Ishikawa (cell line): ENCODE results near the gene RASIP1.
A peak's percentile ranks its signal among the peaks of the same experiment; 100 is the strongest.

Source experiments
- CREB1 ChIP-seq: IDR thresholded peaks from 2 replicates; pipeline ENCODE4 v1.6.1; 2012; ENCODE audit warnings: low read depth
- EGR1 ChIP-seq: IDR thresholded peaks from 2 replicates; pipeline ENCODE4 v1.6.1; 2012
- EP300 ChIP-seq: IDR thresholded peaks from 2 replicates; pipeline ENCODE4 v1.6.1; 2012; ENCODE audit warnings: borderline replicate concordance
- FOXM1 ChIP-seq: IDR thresholded peaks from 2 replicates; pipeline ENCODE4 v1.6.1; 2012; ENCODE audit warnings: low read depth, borderline replicate concordance
- RAD21 ChIP-seq: IDR thresholded peaks from 2 replicates; pipeline ENCODE4 v1.6.1; 2012; ENCODE audit warnings: low read depth
- TCF12 ChIP-seq: IDR thresholded peaks from 2 replicates; pipeline ENCODE4 v1.6.1; 2012; ENCODE audit warnings: low read depth
- YY1 ChIP-seq: IDR thresholded peaks from 2 replicates; pipeline ENCODE4 v1.6.1; 2012; ENCODE audit warnings: low read depth
- ZBTB7A ChIP-seq: IDR thresholded peaks from 2 replicates; pipeline ENCODE4 v1.6.1; 2012; ENCODE audit warnings: low read depth
- TF ChIP-seq, protein P1 (sequence below): IDR thresholded peaks from 2 replicates; pipeline ENCODE4 v1.6.1; 2012; ENCODE audit warnings: low read depth, mild to moderate bottlenecking
- TF ChIP-seq, protein P2 (sequence below): IDR thresholded peaks from 2 replicates; pipeline ENCODE4 v1.6.1; 2012
- TF ChIP-seq, protein P3 (sequence below): IDR thresholded peaks from 2 replicates; pipeline ENCODE4 v1.6.1; 2012

GRCh38 chr19:48741129-48741999 is 954 bp upstream of the RASIP1 start:
- TF ChIP-seq TCF12 (no peak), ZBTB7A (no peak), FOXM1 (no peak), YY1 (no peak), EGR1 (no peak), RAD21 (no peak), EP300 (no peak), CREB1 (no peak)
- TF ChIP-seq, protein P1, sequence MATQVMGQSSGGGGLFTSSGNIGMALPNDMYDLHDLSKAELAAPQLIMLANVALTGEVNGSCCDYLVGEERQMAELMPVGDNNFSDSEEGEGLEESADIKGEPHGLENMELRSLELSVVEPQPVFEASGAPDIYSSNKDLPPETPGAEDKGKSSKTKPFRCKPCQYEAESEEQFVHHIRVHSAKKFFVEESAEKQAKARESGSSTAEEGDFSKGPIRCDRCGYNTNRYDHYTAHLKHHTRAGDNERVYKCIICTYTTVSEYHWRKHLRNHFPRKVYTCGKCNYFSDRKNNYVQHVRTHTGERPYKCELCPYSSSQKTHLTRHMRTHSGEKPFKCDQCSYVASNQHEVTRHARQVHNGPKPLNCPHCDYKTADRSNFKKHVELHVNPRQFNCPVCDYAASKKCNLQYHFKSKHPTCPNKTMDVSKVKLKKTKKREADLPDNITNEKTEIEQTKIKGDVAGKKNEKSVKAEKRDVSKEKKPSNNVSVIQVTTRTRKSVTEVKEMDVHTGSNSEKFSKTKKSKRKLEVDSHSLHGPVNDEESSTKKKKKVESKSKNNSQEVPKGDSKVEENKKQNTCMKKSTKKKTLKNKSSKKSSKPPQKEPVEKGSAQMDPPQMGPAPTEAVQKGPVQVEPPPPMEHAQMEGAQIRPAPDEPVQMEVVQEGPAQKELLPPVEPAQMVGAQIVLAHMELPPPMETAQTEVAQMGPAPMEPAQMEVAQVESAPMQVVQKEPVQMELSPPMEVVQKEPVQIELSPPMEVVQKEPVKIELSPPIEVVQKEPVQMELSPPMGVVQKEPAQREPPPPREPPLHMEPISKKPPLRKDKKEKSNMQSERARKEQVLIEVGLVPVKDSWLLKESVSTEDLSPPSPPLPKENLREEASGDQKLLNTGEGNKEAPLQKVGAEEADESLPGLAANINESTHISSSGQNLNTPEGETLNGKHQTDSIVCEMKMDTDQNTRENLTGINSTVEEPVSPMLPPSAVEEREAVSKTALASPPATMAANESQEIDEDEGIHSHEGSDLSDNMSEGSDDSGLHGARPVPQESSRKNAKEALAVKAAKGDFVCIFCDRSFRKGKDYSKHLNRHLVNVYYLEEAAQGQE, result no peak
- TF ChIP-seq, protein P2, sequence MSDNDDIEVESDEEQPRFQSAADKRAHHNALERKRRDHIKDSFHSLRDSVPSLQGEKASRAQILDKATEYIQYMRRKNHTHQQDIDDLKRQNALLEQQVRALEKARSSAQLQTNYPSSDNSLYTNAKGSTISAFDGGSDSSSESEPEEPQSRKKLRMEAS, result no peak
- TF ChIP-seq, protein P3, sequence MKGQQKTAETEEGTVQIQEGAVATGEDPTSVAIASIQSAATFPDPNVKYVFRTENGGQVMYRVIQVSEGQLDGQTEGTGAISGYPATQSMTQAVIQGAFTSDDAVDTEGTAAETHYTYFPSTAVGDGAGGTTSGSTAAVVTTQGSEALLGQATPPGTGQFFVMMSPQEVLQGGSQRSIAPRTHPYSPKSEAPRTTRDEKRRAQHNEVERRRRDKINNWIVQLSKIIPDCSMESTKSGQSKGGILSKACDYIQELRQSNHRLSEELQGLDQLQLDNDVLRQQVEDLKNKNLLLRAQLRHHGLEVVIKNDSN, result peak; percentile 29; the same call in 1 of the 2 replicates
